SK-N-SH treated with all-trans-retinoic acid at 6 μM for 48 hours (cell line): Measurements from ENCODE around the gene BCR.

Experiments used
- ATAC-seq: fragments of 200-7000 bp; cut with Tn5 transposase; 3 replicates; pipeline ENCODE4 v1.9.1; 2020; ENCODE audit warnings: mild to moderate bottlenecking, moderate library complexity
- ARNTL ChIP-seq: fragments of 450-650 bp; formaldehyde crosslinking; IDR thresholded peaks from 2 replicates; pipeline ENCODE4 v1.5.0; 2020; ENCODE audit warnings: low read depth, mild to moderate bottlenecking, moderate library complexity, borderline replicate concordance
- BACH2 ChIP-seq: fragments of 250-450 bp; sonication (Bioruptor Pico); IDR thresholded peaks from 2 replicates; pipeline ENCODE4 v1.9.0; 2021; ENCODE audit warnings: mild to moderate bottlenecking, borderline replicate concordance
- CSDC2 ChIP-seq: fragments of 250-450 bp; sonication (Bioruptor Pico); IDR thresholded peaks from 2 replicates; pipeline ENCODE4 v1.5.0; 2020; ENCODE audit warnings: mild to moderate bottlenecking, moderate library complexity
- ESRRG ChIP-seq: fragments of 250-450 bp; sonication (Bioruptor Pico); IDR thresholded peaks from 2 replicates; pipeline ENCODE4 v1.6.1; 2021; ENCODE audit warnings: mild to moderate bottlenecking
- GLIS3 ChIP-seq: fragments of 250-450 bp; sonication (Bioruptor Pico); IDR thresholded peaks from 2 replicates; pipeline ENCODE4 v1.5.0; 2020; ENCODE audit warnings: mild to moderate bottlenecking, moderate library complexity
- ISL1 ChIP-seq: fragments of 250-450 bp; sonication (Bioruptor Pico); IDR thresholded peaks from 2 replicates; pipeline ENCODE4 v2.1.2; 2022; ENCODE audit warnings: mild to moderate bottlenecking, moderate library complexity
- OSR1 ChIP-seq: fragments of 250-450 bp; sonication (Bioruptor Pico); IDR thresholded peaks from 2 replicates; pipeline ENCODE4 v1.8.0; 2022; ENCODE audit warnings: moderate library complexity, mild to moderate bottlenecking, inconsistent platforms
- PPARA ChIP-seq: fragments of 250-450 bp; sonication (Bioruptor Pico); IDR thresholded peaks from 2 replicates; pipeline ENCODE4 v1.5.0; 2020; ENCODE audit warnings: mild to moderate bottlenecking, borderline replicate concordance
- RARB ChIP-seq: fragments of 250-450 bp; sonication (Bioruptor Pico); IDR thresholded peaks from 2 replicates; pipeline ENCODE4 v1.8.0; 2021; ENCODE audit warnings: mild to moderate bottlenecking, moderate library complexity
- SNAI2 ChIP-seq: fragments of 250-450 bp; sonication (Bioruptor Pico); IDR thresholded peaks from 2 replicates; pipeline ENCODE4 v1.5.0; 2020; ENCODE audit warnings: mild to moderate bottlenecking, moderate library complexity
- TCF4 ChIP-seq: fragments of 250-450 bp; sonication (Bioruptor Pico); IDR thresholded peaks from 2 replicates; pipeline ENCODE4 v1.8.0; 2021; ENCODE audit warnings: mild to moderate bottlenecking, moderate library complexity, borderline replicate concordance
- TOX ChIP-seq: fragments of 250-450 bp; sonication (Bioruptor Pico); IDR thresholded peaks from 2 replicates; pipeline ENCODE4 v1.8.0; 2021; ENCODE audit warnings: mild to moderate bottlenecking, moderate library complexity, borderline replicate concordance
- ZC3H10 ChIP-seq: fragments of 250-450 bp; sonication (Bioruptor Pico); IDR thresholded peaks from 2 replicates; pipeline ENCODE4 v1.5.1; 2021; ENCODE audit warnings: mild to moderate bottlenecking, moderate library complexity
- ZFP3 ChIP-seq: fragments of 250-450 bp; sonication (Bioruptor Pico); IDR thresholded peaks from 2 replicates; pipeline ENCODE4 v1.5.0; 2020; ENCODE audit warnings: mild to moderate bottlenecking, moderate library complexity
- ZFP30 ChIP-seq: fragments of 450-650 bp; formaldehyde crosslinking; IDR thresholded peaks from 2 replicates; pipeline ENCODE4 v1.5.0; 2022; ENCODE audit warnings: mild to moderate bottlenecking, moderate library complexity
- ZNF565 ChIP-seq: fragments of 450-650 bp; formaldehyde crosslinking; conservative IDR thresholded peaks from 2 replicates; pipeline ENCODE4 v1.5.0; 2020; ENCODE audit warnings: low read depth, mild to moderate bottlenecking, moderate library complexity
- ZNF8 ChIP-seq: fragments of 450-650 bp; formaldehyde crosslinking; IDR thresholded peaks from 2 replicates; pipeline ENCODE4 v1.5.0; 2020; ENCODE audit warnings: mild to moderate bottlenecking, moderate library complexity
- TF ChIP-seq, protein P1 (sequence below): fragments of 250-450 bp; sonication (Bioruptor Pico); IDR thresholded peaks from 2 replicates; pipeline ENCODE4 v1.5.0; 2020; ENCODE audit warnings: mild to moderate bottlenecking, moderate library complexity
- TF ChIP-seq, protein P2 (sequence below): fragments of 250-450 bp; sonication (Bioruptor Pico); IDR thresholded peaks from 2 replicates; pipeline ENCODE4 v1.5.1; 2020; ENCODE audit warnings: low read depth, mild to moderate bottlenecking, moderate library complexity
- TF ChIP-seq, protein P3 (sequence below): fragments of 250-450 bp; sonication (Bioruptor Pico); IDR thresholded peaks from 2 replicates; pipeline ENCODE4 v1.8.0; 2021; ENCODE audit warnings: low read depth, mild to moderate bottlenecking, moderate library complexity, borderline replicate concordance
- TF ChIP-seq, protein P4 (sequence below): fragments of 250-450 bp; sonication (Bioruptor Pico); IDR thresholded peaks from 2 replicates; pipeline ENCODE4 v1.8.0; 2020; ENCODE audit warnings: mild to moderate bottlenecking, moderate library complexity, borderline replicate concordance

BCR gene

DNA sequence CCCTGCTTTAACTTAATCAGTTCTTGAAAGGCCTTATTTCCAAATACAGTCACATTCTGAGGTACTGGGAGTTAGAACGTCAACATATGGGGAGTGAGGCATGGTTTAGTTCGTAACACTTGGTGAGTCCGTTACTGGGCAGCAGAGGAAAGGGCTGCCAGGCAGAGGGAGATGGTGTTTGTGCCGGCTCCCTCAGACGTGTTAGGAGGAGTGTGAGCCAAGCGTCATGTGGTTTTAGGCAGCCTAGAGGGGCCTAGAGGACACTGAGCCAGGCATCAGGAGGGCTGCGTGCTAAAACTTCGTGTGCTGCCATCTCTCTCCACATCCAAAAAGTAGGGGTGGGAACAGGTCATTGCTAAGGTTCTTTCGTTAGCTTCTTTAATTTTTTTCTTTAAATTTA, 10.2 kb downstream of the BCR start (continued):
- TF ChIP-seq, protein P1, sequence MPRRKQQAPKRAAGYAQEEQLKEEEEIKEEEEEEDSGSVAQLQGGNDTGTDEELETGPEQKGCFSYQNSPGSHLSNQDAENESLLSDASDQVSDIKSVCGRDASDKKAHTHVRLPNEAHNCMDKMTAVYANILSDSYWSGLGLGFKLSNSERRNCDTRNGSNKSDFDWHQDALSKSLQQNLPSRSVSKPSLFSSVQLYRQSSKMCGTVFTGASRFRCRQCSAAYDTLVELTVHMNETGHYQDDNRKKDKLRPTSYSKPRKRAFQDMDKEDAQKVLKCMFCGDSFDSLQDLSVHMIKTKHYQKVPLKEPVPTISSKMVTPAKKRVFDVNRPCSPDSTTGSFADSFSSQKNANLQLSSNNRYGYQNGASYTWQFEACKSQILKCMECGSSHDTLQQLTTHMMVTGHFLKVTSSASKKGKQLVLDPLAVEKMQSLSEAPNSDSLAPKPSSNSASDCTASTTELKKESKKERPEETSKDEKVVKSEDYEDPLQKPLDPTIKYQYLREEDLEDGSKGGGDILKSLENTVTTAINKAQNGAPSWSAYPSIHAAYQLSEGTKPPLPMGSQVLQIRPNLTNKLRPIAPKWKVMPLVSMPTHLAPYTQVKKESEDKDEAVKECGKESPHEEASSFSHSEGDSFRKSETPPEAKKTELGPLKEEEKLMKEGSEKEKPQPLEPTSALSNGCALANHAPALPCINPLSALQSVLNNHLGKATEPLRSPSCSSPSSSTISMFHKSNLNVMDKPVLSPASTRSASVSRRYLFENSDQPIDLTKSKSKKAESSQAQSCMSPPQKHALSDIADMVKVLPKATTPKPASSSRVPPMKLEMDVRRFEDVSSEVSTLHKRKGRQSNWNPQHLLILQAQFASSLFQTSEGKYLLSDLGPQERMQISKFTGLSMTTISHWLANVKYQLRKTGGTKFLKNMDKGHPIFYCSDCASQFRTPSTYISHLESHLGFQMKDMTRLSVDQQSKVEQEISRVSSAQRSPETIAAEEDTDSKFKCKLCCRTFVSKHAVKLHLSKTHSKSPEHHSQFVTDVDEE, result no peak
- TF ChIP-seq ISL1 (no peak), CSDC2 (no peak), TCF4 (no peak), BACH2 (no peak), ZNF565 (CRISPR knock-in tag) (no peak), OSR1 (CRISPR knock-in tag) (no peak), ARNTL (CRISPR knock-in tag) (no peak), SNAI2 (no peak), PPARA (CRISPR knock-in tag) (no peak), ZNF8 (CRISPR knock-in tag) (no peak)
- TF ChIP-seq, protein P2, sequence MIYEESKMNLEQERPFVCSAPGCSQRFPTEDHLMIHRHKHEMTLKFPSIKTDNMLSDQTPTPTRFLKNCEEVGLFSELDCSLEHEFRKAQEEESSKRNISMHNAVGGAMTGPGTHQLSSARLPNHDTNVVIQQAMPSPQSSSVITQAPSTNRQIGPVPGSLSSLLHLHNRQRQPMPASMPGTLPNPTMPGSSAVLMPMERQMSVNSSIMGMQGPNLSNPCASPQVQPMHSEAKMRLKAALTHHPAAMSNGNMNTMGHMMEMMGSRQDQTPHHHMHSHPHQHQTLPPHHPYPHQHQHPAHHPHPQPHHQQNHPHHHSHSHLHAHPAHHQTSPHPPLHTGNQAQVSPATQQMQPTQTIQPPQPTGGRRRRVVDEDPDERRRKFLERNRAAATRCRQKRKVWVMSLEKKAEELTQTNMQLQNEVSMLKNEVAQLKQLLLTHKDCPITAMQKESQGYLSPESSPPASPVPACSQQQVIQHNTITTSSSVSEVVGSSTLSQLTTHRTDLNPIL (CRISPR knock-in tag), result no peak

DNA sequence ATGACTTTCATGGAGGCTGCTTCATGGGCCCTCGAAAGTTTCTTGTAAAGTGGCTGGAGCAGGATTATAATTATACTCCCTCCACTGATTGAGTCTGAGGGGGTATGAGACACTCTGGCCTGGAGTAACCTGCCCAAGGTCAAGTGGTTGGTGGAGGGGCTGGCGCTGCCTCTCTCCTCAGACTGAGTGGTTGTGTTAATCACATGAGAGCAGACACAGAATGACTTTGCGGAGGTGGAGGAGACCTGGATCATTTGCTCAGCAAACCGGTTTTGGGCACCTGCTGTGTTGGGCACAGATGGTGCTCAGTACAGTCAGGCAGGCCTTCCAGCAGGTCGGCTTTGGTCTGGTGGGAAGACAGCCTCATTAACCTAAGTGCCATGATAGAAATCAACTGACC, 11.8 kb downstream of the BCR start:
- no peak for ATAC-seq
- TF ChIP-seq ESRRG (no peak), CSDC2 (no peak), GLIS3 (CRISPR knock-in tag) (no peak), BACH2 (no peak), ZC3H10 (CRISPR knock-in tag) (no peak), ARNTL (CRISPR knock-in tag) (no peak), TCF4 (no peak), PPARA (CRISPR knock-in tag) (no peak), ZFP3 (CRISPR knock-in tag) (no peak), ZFP30 (CRISPR knock-in tag) (no peak), ZNF565 (CRISPR knock-in tag) (no peak), RARB (CRISPR knock-in tag) (no peak), OSR1 (CRISPR knock-in tag) (no peak), ZNF8 (CRISPR knock-in tag) (no peak), TOX (CRISPR knock-in tag) (no peak)
- TF ChIP-seq, protein P3, sequence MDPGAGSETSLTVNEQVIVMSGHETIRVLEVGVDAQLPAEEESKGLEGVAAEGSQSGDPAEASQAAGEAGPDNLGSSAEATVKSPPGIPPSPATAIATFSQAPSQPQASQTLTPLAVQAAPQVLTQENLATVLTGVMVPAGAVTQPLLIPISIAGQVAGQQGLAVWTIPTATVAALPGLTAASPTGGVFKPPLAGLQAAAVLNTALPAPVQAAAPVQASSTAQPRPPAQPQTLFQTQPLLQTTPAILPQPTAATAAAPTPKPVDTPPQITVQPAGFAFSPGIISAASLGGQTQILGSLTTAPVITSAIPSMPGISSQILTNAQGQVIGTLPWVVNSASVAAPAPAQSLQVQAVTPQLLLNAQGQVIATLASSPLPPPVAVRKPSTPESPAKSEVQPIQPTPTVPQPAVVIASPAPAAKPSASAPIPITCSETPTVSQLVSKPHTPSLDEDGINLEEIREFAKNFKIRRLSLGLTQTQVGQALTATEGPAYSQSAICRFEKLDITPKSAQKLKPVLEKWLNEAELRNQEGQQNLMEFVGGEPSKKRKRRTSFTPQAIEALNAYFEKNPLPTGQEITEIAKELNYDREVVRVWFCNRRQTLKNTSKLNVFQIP, result no peak
- TF ChIP-seq, protein P1, result no peak
- TF ChIP-seq, all 23 proteins: peak for 0

DNA sequence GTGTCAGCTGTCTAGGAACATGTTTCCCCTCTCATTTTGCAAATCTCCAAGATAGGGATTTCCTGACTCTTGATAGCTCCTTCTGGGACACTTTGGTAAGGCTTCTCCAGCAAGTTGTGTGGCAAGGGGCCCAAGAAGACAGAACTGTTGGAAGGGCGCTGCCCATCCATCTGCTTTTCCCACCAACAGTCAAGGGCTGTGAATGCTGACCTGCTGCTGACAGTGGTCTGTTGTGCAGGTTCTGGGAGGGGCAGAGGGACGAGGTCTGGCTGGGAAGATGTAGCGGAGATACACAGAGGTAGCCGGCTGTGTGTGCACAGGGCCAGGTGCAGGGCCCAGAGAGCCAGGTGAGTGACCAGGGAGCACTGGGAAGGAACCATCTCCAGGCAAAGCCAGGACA, 12.2 kb downstream of the BCR start:
- no peak for TF ChIP-seq RARB (CRISPR knock-in tag)
- TF ChIP-seq, protein P3, result no peak
- no peak for TF ChIP-seq GLIS3 (CRISPR knock-in tag)
- TF ChIP-seq, protein P2 (CRISPR knock-in tag), result no peak
- TF ChIP-seq ARNTL (CRISPR knock-in tag), result no peak
- no peak for TF ChIP-seq TCF4
- TF ChIP-seq, protein P4, sequence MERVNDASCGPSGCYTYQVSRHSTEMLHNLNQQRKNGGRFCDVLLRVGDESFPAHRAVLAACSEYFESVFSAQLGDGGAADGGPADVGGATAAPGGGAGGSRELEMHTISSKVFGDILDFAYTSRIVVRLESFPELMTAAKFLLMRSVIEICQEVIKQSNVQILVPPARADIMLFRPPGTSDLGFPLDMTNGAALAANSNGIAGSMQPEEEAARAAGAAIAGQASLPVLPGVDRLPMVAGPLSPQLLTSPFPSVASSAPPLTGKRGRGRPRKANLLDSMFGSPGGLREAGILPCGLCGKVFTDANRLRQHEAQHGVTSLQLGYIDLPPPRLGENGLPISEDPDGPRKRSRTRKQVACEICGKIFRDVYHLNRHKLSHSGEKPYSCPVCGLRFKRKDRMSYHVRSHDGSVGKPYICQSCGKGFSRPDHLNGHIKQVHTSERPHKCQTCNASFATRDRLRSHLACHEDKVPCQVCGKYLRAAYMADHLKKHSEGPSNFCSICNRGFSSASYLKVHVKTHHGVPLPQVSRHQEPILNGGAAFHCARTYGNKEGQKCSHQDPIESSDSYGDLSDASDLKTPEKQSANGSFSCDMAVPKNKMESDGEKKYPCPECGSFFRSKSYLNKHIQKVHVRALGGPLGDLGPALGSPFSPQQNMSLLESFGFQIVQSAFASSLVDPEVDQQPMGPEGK (CRISPR knock-in tag), result no peak
- no peak for TF ChIP-seq ZC3H10 (CRISPR knock-in tag)
- no peak for TF ChIP-seq ESRRG
- no peak for TF ChIP-seq BACH2
- TF ChIP-seq ZNF8 (CRISPR knock-in tag), result no peak
- no peak for TF ChIP-seq OSR1 (CRISPR knock-in tag)
- TF ChIP-seq, all 23 proteins: peak for 0
- ATAC-seq, result no peak
